H1 (cell line): ENCODE results near the gene MAGEB1. TPM values are rescaled to one million over a fixed set of nuclear protein-coding genes. Genes with fewer than 3 reads are reported as not detected.

ENCODE experiments used
- CTCF ChIA-PET: fragments of 300-600 bp; sonication (Branson Sonifier 250); formaldehyde crosslinking; loops from one replicate; lab custom pipeline; 2021; ENCODE audit not compliant: partially characterized antibody; lab: Charles Lee
- POLR2A ChIA-PET: fragments of 300-600 bp; sonication (Branson Sonifier 250); formaldehyde crosslinking; loops from one replicate; lab custom pipeline; 2021; ENCODE audit warnings: inconsistent platforms; ENCODE audit not compliant: partially characterized antibody; lab: Charles Lee
- DNase-seq, 2 experiments: peaks; one replicate each; pipeline versions ENCODE4 v3.0.0 to v3.0.0-alpha.2; 2010 to 2022; ENCODE audit warnings: low spot score in 2 of 2, low read depth in 1 of 2, mixed read lengths in 1 of 2
- FAIRE-seq: peaks from 2 replicates; lab custom pipeline; 2011; peaks lifted over from hg19 to GRCh38; lab: Jason Lieb, UNC
- H2AFZ ChIP-seq: 2 replicates; pipeline ENCODE4 v1.8.1; 2012; ENCODE audit warnings: low read length, inconsistent platforms
- H2AK5ac ChIP-seq: 2 replicates; pipeline ENCODE4 v1.6.1; 2013; ENCODE audit warnings: low read depth, low read length
- H2BK120ac ChIP-seq: replicated peaks from 2 replicates; pipeline ENCODE3; 2013; ENCODE audit warnings: low read depth, low read length, inconsistent platforms
- H2BK12ac ChIP-seq: 2 replicates; pipeline ENCODE4 v1.6.1; 2013; ENCODE audit warnings: low read depth, low read length
- H2BK15ac ChIP-seq: 2 replicates; pipeline ENCODE4 v1.6.1; 2013; ENCODE audit warnings: low read length
- H2BK20ac ChIP-seq: 2 replicates; pipeline ENCODE4 v1.6.1; 2013; ENCODE audit warnings: low read length
- H2BK5ac ChIP-seq: 2 replicates; pipeline ENCODE4 v1.6.1; 2013; ENCODE audit warnings: low read depth, low read length
- H3K14ac ChIP-seq: 2 replicates; pipeline ENCODE4 v1.6.1; 2013; ENCODE audit warnings: inconsistent platforms; ENCODE audit not compliant: insufficient read length
- H3K18ac ChIP-seq: 2 replicates; pipeline ENCODE4 v1.6.1; 2013; ENCODE audit warnings: low read length; ENCODE audit errors: extremely low read depth
- H3K23ac ChIP-seq: 2 replicates; pipeline ENCODE4 v1.6.1; 2013; ENCODE audit warnings: inconsistent platforms; ENCODE audit not compliant: insufficient read length
- H3K23me2 ChIP-seq: 2 replicates; pipeline ENCODE4 v1.6.1; 2013; ENCODE audit warnings: low read depth, low read length
- H3K27ac ChIP-seq: 2 replicates; pipeline ENCODE4 v1.6.1; 2011; ENCODE audit warnings: low read depth, low read length, inconsistent platforms
- H3K27me3 ChIP-seq, 4 experiments: replicated peaks in 1 of 4; 1 replicate in 1 of 4; 2 replicates in 3 of 4; pipeline versions ENCODE4 v1.6.1 to v1.8.1; 2011 to 2013; ENCODE audit warnings: low read length in 3 of 4, mild to moderate bottlenecking in 3 of 4, inconsistent platforms in 2 of 4, mixed read lengths in 2 of 4, moderate library complexity in 1 of 4; ENCODE audit not compliant: control insufficient read depth in 3 of 4, insufficient read depth in 3 of 4; ENCODE audit errors: extremely low read depth in 1 of 4
- H3K36me3 ChIP-seq, 4 experiments: 2 replicates each; pipeline versions ENCODE4 v1.6.1 to v1.8.1; 2011 to 2013; ENCODE audit warnings: mild to moderate bottlenecking in 4 of 4, low read length in 3 of 4, moderate library complexity in 2 of 4, control low read depth in 1 of 4, inconsistent platforms in 1 of 4; ENCODE audit not compliant: insufficient read depth in 4 of 4, control insufficient read depth in 2 of 4
- H3K4ac ChIP-seq: replicated peaks from 2 replicates; pipeline ENCODE3; 2013; ENCODE audit warnings: low read length, low read depth, mixed read lengths, inconsistent platforms; ENCODE audit not compliant: insufficient read length
- H3K4me1 ChIP-seq, 4 experiments: replicated peaks in 1 of 4; 1 replicate in 1 of 4; 2 replicates in 3 of 4; pipeline versions ENCODE4 v1.6.1 to v1.8.1; 2011 to 2013; ENCODE audit warnings: low read length in 3 of 4, inconsistent platforms in 2 of 4, mixed read lengths in 1 of 4; ENCODE audit not compliant: insufficient read depth in 4 of 4, control insufficient read depth in 3 of 4
- H3K4me2 ChIP-seq, 2 experiments: 2 replicates each; pipeline versions ENCODE4 v1.6.1 to v1.8.1; 2011 to 2013; ENCODE audit warnings: low read depth in 2 of 2, low read length in 2 of 2, control low read depth in 1 of 2, inconsistent platforms in 1 of 2, mild to moderate bottlenecking in 1 of 2; ENCODE audit not compliant: insufficient read depth in 1 of 2
- H3K4me3 ChIP-seq, 4 experiments: fragments of 200-600, 300-600 bp in 1 of 4; sonication (generic), shearing (Covaris generic), sonication (Bioruptor Twin) in 1 of 4; 2 replicates each; pipeline versions ENCODE4 v1.5.1 to v1.8.1; 2011 to 2016; ENCODE audit warnings: low read length in 4 of 4, low read depth in 3 of 4, control low read depth in 2 of 4, inconsistent platforms in 2 of 4, mild to moderate bottlenecking in 2 of 4, mixed read lengths in 1 of 4, moderate library complexity in 1 of 4; ENCODE audit not compliant: insufficient read depth in 2 of 4; ENCODE audit errors: extremely low read depth in 1 of 4
- H3K56ac ChIP-seq: replicated peaks from 2 replicates; pipeline ENCODE3; 2013; ENCODE audit warnings: low read depth, mild to moderate bottlenecking, mixed read lengths, low read length, inconsistent platforms; ENCODE audit not compliant: insufficient read length
- H3K79me1 ChIP-seq: 2 replicates; pipeline ENCODE4 v1.6.1; 2013; ENCODE audit warnings: low read depth, low read length, control low read depth
- H3K79me2 ChIP-seq, 2 experiments: 2 replicates each; pipeline versions ENCODE4 v1.6.1 to v1.8.1; 2012 to 2013; ENCODE audit warnings: low read length in 2 of 2, mild to moderate bottlenecking in 2 of 2, inconsistent platforms in 1 of 2; ENCODE audit not compliant: insufficient read depth in 2 of 2, control insufficient read depth in 1 of 2
- H3K9ac ChIP-seq, 4 experiments: replicated peaks in 1 of 4; 1 replicate in 1 of 4; 2 replicates in 3 of 4; pipeline versions ENCODE4 v1.6.1 to v1.8.1; 2011 to 2013; ENCODE audit warnings: low read depth in 3 of 4, low read length in 3 of 4, control low read depth in 2 of 4, mild to moderate bottlenecking in 2 of 4, moderate library complexity in 2 of 4, inconsistent platforms in 1 of 4; ENCODE audit errors: extremely low read depth in 1 of 4
- H3K9me3 ChIP-seq, 2 experiments: 2 replicates each; pipeline versions ENCODE4 v1.6.1 to v1.8.1; 2012 to 2013; ENCODE audit warnings: mild to moderate bottlenecking in 2 of 2, moderate library complexity in 2 of 2, control low read depth in 1 of 2, inconsistent platforms in 1 of 2, low read depth in 1 of 2, low read length in 1 of 2, mixed read lengths in 1 of 2; ENCODE audit not compliant: insufficient read depth in 2 of 2
- H4K20me1 ChIP-seq, 2 experiments: replicated peaks in 1 of 2; 2 replicates each; pipeline versions ENCODE3 to v1.8.1; 2011 to 2013; ENCODE audit warnings: inconsistent platforms in 2 of 2, low read length in 2 of 2, mild to moderate bottlenecking in 1 of 2; ENCODE audit not compliant: insufficient read depth in 2 of 2, control insufficient read depth in 1 of 2
- H4K5ac ChIP-seq: 2 replicates; pipeline ENCODE4 v1.6.1; 2013; ENCODE audit warnings: low read length, low read depth, mixed read lengths, inconsistent platforms; ENCODE audit not compliant: insufficient read length
- H4K8ac ChIP-seq: 2 replicates; pipeline ENCODE4 v1.8.0; 2013; ENCODE audit warnings: mild to moderate bottlenecking, moderate library complexity, low read length, inconsistent platforms; ENCODE audit not compliant: insufficient read depth; ENCODE audit errors: extremely low read depth
- H4K91ac ChIP-seq: replicated peaks from 2 replicates; pipeline ENCODE3; 2013; ENCODE audit warnings: low read length, mixed read lengths, inconsistent platforms; ENCODE audit not compliant: insufficient read length
- ATF3 ChIP-seq: IDR thresholded peaks from 2 replicates; pipeline ENCODE4 v1.6.1; 2011; ENCODE audit warnings: low read depth, mild to moderate bottlenecking, low read length; ENCODE audit not compliant: insufficient read depth
- FOSL1 ChIP-seq: IDR thresholded peaks from 2 replicates; pipeline ENCODE4 v1.6.1; 2011; ENCODE audit warnings: mild to moderate bottlenecking, low read depth, low read length, moderate library complexity; ENCODE audit not compliant: insufficient read depth
- SIN3A ChIP-seq, 2 experiments: IDR thresholded peaks in 1 of 2; conservative IDR thresholded peaks in 1 of 2; 2 replicates each; pipeline ENCODE4 v1.6.1; 2011 to 2012; ENCODE audit warnings: low read length in 2 of 2, improper control_type of control experiment in 1 of 2, low read depth in 1 of 2, mild to moderate bottlenecking in 1 of 2
- polyA plus RNA-seq, 7 experiments: library from polyadenylated mRNA; depleted of rRNA in 3 of 7; stranded (reverse) in 5 of 7; unstranded in 2 of 7; fragments of >200 nt in 5 of 7; fragments of 200-250 nt in 2 of 7; gene quantifications; 1 replicate in 5 of 7; 2 replicates in 1 of 7; 4 replicates in 1 of 7; pipeline versions ENCODE4 v1.2.1 to v1.2.3, GENCODE V29; 2011 to 2013; ENCODE audit warnings: missing spikeins in 2 of 7, mixed read lengths in 2 of 7
- total RNA-seq: library from RNA; stranded (reverse); fragmentation: NEBNext Ultra II Directional; extraction: Animal tissue kit (Norgen Biotek cat#: 25700); gene quantifications from 2 replicates; pipeline ENCODE4 v1.2.1, GENCODE V29; 2021

Gene MAGEB1
- total and polyA plus RNA-seq, 2 of the 8 experiments (the other 6 are each of a cell fraction or from before 2014, with no cell fraction given): 0.05 TPM; not detected in 1

- FAIRE-seq: no peak
- Histone ChIP-seq H3K4me3 (no peak overlapping the region), H2BK120ac (no peak overlapping the region)
Measured at GRCh38 chrX:30261012-30261411, 14.1 kb downstream of the MAGEB1 start.

More at GRCh38 chrX:30261012-30261411, 14.1 kb downstream of the MAGEB1 start:
- Histone ChIP-seq H3K23me2 (no peaks in the 10 kb centered on the region; the same call in 1 of the 2 replicates), H3K56ac (no peak overlapping the region), H4K8ac (no peak overlapping the region), H4K20me1 (no peaks in the 10 kb centered on the region), H3K79me2 (no peaks in the 10 kb centered on the region), H4K5ac (no peak overlapping the region), H2AK5ac (no peak overlapping the region), H3K27ac (no peak overlapping the region), H3K4me2 (no peak overlapping the region), H4K91ac (no peak overlapping the region), H3K14ac (no peak overlapping the region), H3K9ac (no peak overlapping the region), H3K27me3 (no peaks in the 10 kb centered on the region), H2AFZ (no peak overlapping the region), H3K23ac (no peak overlapping the region), H2BK15ac (no peak overlapping the region), H3K18ac (no peak overlapping the region), H3K79me1 (no peaks in the 10 kb centered on the region), H3K36me3 (no peaks in the 10 kb centered on the region), H2BK5ac (no peak overlapping the region), H3K4ac (no peak overlapping the region), H3K9me3 (peaks cover 5 to 11% of the 10 kb centered on the region in 2 experiments; a peak in 2 of 4 replicates), H2BK12ac (no peak overlapping the region), H3K4me1 (no peaks in the 10 kb centered on the region), H2BK20ac (no peak overlapping the region)
- DNase-seq: no peak
- ChIA-PET CTCF (no interaction called here), POLR2A (no interaction called here)
- TF ChIP-seq ATF3 (no peak), FOSL1 (no peak), SIN3A (conservative IDR thresholded peaks at IDR 0.05 in 1 of 2, IDR thresholded peaks at IDR 0.05 in 1 of 2; ENCODE audit: low read depth in 1 of 2, low read length in 2 of 2) (no peak)
